GM21360 (cell line): ENCODE data around the gene NDUFS2.

Source experiments
- ATAC-seq: cut with Tn5 transposase; IDR thresholded peaks from one replicate; pipeline ENCODE4 v1.9.1; 2021; ENCODE audit warnings: mild to moderate bottlenecking, moderate library complexity; ENCODE audit not compliant: unreplicated experiment

The NDUFS2 gene

DNA sequence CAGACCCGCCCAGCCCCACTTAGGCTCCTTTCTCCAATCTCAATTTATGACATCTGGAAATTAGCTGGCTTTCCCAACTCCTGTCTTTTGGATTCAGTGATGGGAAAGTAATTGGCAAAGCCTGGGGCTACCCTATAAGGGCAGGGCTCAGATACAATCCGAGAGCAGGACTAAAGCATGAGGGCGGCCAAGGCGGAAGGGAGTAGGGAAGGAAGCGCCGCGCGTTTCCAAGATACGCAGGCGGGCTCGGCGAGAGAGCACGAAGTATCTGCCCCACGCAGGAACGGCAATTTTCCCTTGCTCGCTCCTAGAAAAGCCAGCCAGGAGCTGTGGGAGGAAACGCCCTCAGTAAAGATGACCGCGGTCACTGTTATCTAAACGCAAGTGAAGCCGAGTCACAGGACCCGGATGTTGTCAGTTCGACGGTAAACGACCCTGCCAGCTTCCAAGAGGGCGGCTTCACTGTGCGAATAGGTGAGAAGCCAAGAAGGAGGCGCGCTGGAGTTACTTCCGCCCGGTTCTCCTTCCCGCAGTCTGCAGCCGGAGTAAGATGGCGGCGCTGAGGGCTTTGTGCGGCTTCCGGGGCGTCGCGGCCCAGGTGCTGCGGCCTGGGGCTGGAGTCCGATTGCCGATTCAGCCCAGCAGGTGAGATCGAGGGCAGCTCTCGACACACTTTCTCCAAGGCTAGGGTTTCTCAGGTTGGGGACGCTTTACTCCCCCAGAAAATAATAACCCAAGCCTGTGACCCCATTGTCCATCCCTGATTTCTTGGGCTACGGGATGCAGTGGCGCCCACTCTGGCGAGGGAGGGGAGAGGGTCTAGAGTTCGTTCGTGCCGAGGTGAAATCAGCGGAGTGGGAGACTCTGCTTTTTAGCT is at the start of gene NDUFS2:
Gene NDUFS2 (plus strand): TSS at position 532 of the 877 bp plus-strand sequence. CDS start 19 bp downstream, at position 551.
- ATAC-seq, result peak; percentile 88

DNA sequence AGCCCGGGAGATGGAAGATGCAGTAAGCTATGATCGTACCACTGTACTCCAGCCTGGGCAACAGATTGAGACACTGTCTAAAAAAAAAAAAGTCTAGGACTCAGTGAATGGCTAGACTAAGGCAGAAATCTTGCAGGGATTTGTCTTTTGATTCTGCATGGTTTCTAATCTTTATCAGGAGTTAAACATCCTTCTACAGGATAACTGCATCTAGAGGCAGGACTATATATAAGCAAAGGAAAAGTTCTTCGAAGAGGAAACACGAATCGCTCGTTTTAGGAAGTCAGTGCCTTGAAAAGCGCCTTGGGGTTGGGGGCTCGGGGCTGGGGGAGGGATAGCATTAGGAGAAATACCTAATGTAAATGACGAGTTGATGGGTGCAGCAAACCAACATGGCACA is 49.0 kb upstream of the NDUFS2 start:
- no peak for ATAC-seq

- ATAC-seq, result peak; percentile 76
Measured at GRCh38 chr1:161153682-161154337, 48.4 kb upstream of the NDUFS2 start, which contains the start of gene UFC1. TSS of gene UFC1 (plus strand) at chr1:161153978. CDS start at chr1:161153998, 20 bp downstream.

DNA sequence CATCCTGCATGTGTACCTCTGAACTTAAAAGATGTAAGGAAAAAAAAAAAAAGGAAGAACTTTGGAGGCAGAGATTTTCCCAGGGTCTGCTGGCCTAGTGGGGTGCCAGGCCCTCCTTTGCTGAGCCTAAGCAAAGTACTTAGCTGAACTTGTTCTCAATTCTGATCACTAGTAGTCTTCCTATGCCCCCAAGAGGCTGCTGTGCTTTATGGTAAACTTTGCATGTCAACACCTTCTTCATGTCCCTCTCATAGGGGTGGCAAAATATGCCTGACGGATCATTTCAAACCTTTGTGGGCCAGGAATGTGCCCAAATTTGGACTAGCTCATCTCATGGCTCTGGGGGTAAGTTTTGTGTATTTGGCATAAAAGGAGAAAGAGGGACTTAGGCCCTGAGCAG is 44.3 kb upstream of the NDUFS2 start:
- ATAC-seq, result no peak

GRCh38 chr1:161158316-161159010 is 43.7 kb upstream of the NDUFS2 start:
- ATAC-seq, result no peak

- peak; percentile 80 for ATAC-seq
Measured at GRCh38 chr1:161159087-161159912, 42.9 kb upstream of the NDUFS2 start, which contains the start of gene USP21. TSS of gene USP21 (plus strand) at chr1:161159500. CDS start at chr1:161160641, 1,141 bp downstream.

DNA sequence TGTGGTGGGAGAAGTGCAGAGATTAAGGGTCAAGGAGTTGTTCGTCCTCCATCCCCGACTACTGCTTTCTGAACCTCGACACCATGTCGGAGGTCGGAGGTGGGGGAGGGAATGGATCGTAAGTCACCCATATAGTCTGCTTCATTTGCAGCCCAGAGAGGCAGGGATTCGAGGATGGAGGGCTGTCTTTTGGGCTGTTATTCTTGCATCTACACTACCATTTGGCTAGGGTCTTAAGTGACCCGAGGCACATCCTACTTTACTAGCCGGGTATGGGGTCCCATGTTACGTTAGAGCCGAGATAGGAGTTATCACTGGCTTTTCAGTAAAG is 42.3 kb upstream of the NDUFS2 start:
- no peak for ATAC-seq

DNA sequence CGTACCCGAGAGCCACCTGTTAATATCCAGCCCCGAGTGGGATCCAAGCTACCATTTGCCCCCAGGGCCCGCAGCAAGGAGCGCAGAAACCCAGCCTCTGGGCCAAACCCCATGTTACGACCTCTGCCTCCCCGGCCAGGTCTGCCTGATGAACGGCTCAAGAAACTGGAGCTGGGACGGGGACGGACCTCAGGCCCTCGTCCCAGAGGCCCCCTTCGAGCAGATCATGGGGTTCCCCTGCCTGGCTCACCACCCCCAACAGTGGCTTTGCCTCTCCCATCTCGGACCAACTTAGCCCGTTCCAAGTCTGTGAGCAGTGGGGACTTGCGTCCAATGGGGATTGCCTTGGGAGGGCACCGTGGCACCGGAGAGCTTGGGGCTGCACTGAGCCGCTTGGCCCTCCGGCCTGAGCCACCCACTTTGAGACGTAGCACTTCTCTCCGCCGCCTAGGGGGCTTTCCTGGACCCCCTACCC is 41.5 kb upstream of the NDUFS2 start:
- ATAC-seq, result no peak

- ATAC-seq, result no peak
Measured at GRCh38 chr1:161161652-161162051, 40.5 kb upstream of the NDUFS2 start.

- no peak for ATAC-seq
Measured at GRCh38 chr1:161162052-161162451, 40.1 kb upstream of the NDUFS2 start.

DNA sequence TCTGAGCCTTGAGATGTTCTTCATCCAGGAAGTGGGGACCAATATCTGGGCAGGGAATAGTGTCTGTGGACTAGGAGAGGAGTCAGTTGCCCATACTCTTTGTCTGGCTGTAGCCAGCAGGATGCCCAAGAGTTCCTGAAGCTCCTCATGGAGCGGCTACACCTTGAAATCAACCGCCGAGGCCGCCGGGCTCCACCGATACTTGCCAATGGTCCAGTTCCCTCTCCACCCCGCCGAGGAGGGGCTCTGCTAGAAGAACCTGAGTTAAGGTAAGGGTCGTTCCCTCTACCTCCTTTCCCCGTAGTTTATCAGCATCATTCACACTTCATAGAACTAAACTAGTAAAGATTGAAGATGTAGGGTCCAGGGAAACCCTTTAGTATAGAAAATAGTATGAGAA is 39.4 kb upstream of the NDUFS2 start:
- no peak for ATAC-seq

DNA sequence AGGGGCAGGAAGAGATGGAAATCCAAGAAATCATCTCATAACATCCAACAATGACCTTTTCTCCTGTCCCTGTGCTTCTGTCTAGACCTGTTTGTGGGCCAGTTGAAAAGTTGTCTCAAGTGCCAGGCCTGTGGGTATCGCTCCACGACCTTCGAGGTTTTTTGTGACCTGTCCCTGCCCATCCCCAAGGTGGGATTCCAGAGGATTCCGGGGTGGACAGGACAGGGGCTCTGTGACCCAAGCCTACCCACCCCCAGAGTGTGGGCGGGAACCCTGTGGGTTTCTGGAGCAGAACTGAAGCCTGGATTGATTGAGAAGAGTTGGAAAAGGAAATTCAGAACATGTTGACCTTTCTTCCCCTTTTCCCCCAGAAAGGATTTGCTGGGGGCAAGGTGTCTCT is 38.4 kb upstream of the NDUFS2 start:
- ATAC-seq, result no peak

- ATAC-seq, result no peak
Measured at GRCh38 chr1:161164901-161165610, 37.1 kb upstream of the NDUFS2 start.

GRCh38 chr1:161165742-161166668 is 36.2 kb upstream of the NDUFS2 start, which contains the start of gene PPOX:
TSS of gene PPOX (plus strand) at chr1:161166426. CDS start at chr1:161166848, 422 bp downstream.
- ATAC-seq, result peak; percentile 88

DNA sequence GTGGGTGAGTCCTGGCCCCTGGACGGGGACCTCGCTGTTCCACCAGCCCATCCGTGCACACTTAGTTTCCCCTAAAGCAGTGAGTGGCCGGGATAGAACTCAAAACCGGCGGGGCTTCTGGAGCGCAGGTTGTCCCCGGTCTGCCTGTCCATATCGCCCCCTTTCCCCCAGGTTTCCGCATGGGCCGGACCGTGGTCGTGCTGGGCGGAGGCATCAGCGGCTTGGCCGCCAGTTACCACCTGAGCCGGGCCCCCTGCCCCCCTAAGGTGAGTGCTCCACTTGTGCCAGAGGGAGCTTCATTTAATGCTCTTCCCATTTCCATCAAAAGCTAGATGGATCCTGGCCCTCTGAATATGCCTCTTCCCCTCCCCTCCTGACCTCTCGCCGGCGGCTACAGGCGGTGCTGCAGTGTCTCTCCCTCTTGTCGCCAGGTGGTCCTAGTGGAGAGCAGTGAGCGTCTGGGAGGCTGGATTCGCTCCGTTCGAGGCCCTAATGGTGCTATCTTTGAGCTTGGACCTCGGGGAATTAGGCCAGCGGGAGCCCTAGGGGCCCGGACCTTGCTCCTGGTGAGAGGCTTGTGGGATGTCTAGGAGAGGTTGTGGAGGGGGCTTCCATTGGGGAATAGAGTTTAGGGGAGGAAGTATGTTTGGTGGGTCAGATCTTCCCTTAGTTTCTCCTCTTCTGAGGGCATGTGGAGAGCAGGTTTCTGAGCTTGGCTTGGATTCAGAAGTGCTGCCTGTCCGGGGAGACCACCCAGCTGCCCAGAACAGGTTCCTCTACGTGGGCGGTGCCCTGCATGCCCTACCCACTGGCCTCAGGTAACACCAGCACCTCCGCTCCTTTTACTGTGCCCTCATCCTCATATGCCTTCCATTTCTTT is 35.3 kb upstream of the NDUFS2 start:
- ATAC-seq, result no peak

GRCh38 chr1:161168906-161169305 is 33.3 kb upstream of the NDUFS2 start:
- no peak for ATAC-seq

DNA sequence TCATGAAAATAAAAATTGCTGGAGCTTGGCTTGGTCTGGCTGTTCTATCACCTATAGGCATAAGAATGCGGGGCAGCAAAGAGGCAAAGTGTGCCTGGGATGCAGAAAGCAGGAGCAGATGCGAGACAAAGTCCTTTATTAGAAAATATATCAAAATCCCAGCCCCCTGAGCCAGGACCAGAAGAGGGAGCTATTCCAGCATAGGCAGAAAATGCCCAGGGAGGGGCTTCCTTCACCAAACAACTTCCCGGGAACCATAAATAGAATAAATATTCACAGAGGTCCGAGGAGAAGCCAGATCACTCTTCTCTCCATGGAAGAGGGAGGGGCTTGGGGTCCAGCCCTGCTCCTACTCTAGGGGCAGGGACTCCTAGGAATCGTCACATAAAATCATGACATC is 31.0 kb upstream of the NDUFS2 start:
- ATAC-seq, result no peak

DNA sequence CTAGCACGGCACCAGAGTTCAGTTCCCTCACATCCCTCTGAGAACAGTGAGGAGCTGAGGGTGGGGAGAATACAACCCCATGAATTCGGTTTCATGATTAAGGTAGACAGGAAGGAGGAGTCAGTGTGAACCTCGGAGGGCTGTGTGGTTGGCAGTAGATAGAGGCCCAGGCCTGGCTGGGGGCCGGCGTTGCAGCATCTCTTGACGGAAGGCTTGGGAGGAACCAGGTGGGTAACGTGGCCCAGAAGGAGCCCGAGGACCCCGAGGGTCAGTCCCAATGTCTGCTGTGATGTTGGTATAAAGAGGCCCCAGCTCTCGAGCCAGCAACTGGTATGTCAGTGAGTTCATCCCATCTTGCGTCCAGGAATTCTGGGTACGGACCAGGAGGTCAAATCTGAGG is 30.5 kb upstream of the NDUFS2 start:
- no peak for ATAC-seq
